ENCODE results near the gene IL20. TPM values are rescaled to one million over a fixed set of nuclear protein-coding genes. Genes with fewer than 3 reads are reported as not detected.

Gene IL20
- total RNA-seq, 1 donor from 2014 or later: not detected

DNA sequence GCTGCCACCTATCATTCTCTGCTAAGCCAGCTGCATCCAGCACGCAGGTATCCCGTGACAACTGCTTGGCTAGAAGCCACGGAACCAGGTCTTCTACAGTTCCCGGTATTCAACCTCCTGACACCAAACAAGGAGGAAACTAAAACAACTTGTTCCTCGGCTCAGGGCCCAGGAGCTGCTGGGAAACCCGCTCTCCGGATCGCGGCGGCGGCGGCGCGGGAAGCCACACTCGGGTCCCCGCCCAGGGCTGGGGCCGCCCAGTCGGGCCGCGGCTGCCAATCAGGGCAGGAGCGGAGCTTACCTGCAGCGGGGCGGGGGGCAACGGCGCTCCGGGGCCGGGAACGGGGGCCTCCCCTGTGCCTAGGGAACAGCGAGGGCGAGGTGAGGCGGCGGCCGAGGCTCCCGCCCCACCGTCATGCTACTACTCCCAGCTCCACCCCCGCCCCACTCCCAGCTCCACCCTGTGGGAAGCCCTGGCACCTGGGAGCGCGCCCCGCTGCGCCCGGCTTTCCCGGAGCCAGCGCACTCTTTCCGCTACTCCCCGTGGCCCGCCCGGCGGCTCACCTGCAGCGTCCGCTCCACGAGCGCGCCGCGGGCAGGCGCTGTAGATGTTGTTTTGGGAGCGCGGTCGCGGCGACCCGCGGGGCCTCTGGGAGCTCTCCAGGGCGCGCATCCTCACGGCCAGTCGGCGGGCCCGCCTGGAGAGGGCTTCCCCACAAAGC is 43.9 kb downstream of the IL20 start:
- H3K36me3 Mint-ChIP-seq (ENCODE audit: unreplicated experiment): no peaks in the 10 kb centered on the region
- TF ChIP-seq, protein P1, sequence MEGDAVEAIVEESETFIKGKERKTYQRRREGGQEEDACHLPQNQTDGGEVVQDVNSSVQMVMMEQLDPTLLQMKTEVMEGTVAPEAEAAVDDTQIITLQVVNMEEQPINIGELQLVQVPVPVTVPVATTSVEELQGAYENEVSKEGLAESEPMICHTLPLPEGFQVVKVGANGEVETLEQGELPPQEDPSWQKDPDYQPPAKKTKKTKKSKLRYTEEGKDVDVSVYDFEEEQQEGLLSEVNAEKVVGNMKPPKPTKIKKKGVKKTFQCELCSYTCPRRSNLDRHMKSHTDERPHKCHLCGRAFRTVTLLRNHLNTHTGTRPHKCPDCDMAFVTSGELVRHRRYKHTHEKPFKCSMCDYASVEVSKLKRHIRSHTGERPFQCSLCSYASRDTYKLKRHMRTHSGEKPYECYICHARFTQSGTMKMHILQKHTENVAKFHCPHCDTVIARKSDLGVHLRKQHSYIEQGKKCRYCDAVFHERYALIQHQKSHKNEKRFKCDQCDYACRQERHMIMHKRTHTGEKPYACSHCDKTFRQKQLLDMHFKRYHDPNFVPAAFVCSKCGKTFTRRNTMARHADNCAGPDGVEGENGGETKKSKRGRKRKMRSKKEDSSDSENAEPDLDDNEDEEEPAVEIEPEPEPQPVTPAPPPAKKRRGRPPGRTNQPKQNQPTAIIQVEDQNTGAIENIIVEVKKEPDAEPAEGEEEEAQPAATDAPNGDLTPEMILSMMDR (IDR thresholded peaks at IDR 0.05): no peak
- H3K27me3 Mint-ChIP-seq (ENCODE audit: unreplicated experiment): peaks cover 36% of the 10 kb centered on the region
- H3K4me1 Mint-ChIP-seq (ENCODE audit: unreplicated experiment): peaks cover 6% of the 10 kb centered on the region
- H3K9me3 Mint-ChIP-seq (ENCODE audit: unreplicated experiment): no peaks in the 10 kb centered on the region
- no peak overlapping the region for H3K27ac Mint-ChIP-seq (ENCODE audit: unreplicated experiment)
- DNase-seq (ENCODE audit: extremely low spot score, unreplicated experiment): no peak
- H3K4me3 Mint-ChIP-seq (ENCODE audit: unreplicated experiment): peak overlapping the region; percentile 58

DNA sequence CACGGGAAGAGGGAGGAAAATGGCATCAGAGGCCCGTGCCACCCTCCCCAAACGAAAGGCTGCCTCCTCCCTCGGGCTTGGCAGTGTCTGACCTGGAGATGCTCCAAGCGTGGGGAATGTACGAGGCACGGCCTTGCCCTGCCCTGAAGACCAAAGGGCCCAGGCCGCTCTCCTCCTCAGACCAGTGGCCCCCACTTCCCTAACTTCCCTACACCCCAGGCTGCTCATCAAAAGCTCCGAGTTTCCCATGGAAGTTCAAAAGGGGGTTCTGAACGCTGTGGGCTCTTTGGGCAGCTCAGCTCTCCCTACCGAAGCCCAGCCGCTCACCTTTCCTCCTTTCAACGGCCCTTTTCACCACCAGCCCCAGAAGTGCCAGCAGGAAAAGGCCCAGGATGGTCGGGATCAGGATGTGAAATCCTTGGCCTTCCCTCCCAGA is 44.5 kb downstream of the IL20 start:
- no peak for DNase-seq (ENCODE audit: extremely low spot score, unreplicated experiment)
- Mint-ChIP-seq H3K27me3 (ENCODE audit: unreplicated experiment) (peaks cover 41% of the 10 kb centered on the region), H3K9me3 (ENCODE audit: unreplicated experiment) (no peaks in the 10 kb centered on the region), H3K4me3 (ENCODE audit: unreplicated experiment) (peak overlapping the region; percentile 58), H3K4me1 (ENCODE audit: unreplicated experiment) (peaks cover 6% of the 10 kb centered on the region), H3K27ac (ENCODE audit: unreplicated experiment) (no peak overlapping the region), H3K36me3 (ENCODE audit: unreplicated experiment) (no peaks in the 10 kb centered on the region)
- TF ChIP-seq, protein P1 (IDR thresholded peaks at IDR 0.05): no peak

DNA sequence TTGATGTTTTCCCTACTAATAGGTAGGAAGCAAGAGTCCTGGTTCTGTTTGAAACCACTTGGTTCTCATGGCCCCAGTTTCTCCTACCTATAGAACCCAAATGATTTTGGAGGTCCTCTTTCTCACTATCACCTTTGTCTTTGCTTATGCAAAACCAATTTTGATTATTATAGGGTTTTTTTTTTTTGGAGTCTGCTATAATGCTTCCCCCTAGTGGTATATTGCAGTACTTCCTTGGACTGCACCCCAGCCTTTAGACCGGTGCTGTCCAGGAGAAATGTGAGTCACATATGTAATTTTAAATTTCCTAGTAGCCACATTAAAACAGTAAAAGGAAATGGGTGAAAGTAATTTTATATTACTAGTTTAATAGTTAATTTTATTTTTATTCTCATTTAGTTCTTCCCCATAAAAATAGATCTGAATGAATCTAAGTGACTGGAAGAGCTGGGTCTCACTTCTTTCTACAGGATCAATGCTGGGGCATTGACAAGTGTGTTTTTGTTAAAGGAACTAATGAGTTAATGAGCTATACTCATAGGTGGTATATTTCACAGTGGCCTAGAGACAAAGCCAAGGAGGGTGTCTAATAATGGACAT is 45.7 kb downstream of the IL20 start:
- Mint-ChIP-seq H3K9me3 (ENCODE audit: unreplicated experiment) (no peaks in the 10 kb centered on the region), H3K27ac (ENCODE audit: unreplicated experiment) (no peak overlapping the region), H3K4me1 (ENCODE audit: unreplicated experiment) (peaks cover 3% of the 10 kb centered on the region), H3K27me3 (ENCODE audit: unreplicated experiment) (peaks cover 53% of the 10 kb centered on the region), H3K4me3 (ENCODE audit: unreplicated experiment) (no peak overlapping the region), H3K36me3 (ENCODE audit: unreplicated experiment) (no peaks in the 10 kb centered on the region)
- no peak for DNase-seq (ENCODE audit: extremely low spot score, unreplicated experiment)
- TF ChIP-seq, protein P1 (IDR thresholded peaks at IDR 0.05): peak; percentile 87

DNA sequence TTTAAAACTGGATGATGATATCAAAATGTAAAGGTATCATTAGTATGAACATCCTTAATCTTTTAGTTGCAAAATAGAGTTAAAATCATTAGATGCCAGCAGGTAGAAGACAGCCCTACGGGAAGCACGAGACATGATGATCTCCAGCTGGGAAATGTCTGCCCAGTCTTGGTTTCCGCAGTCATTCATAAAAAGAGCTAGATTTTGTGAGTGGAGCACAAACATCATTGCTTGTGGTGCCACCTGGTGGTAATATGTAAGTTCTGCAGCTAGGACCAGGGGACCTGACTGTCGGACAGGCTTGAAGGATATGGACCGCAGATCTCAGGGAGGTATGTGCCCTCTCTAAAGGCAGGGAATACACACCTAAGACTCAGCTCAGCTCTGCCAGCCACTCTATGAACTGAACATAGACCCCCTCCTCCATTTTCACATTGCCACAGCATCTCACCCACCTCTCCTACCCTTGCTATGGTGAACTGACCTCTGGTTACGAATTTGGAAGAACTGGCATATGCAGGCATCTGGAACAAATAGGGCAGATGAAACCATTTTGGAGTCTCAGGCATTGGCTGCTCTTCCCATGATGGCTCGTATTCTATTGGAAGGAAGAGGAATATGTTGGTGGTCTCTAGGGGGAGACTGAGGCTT is 47.1 kb downstream of the IL20 start:
- Mint-ChIP-seq H3K9me3 (ENCODE audit: unreplicated experiment) (no peaks in the 10 kb centered on the region), H3K27me3 (ENCODE audit: unreplicated experiment) (peaks cover 57% of the 10 kb centered on the region), H3K4me3 (ENCODE audit: unreplicated experiment) (no peak overlapping the region), H3K27ac (ENCODE audit: unreplicated experiment) (no peak overlapping the region), H3K4me1 (ENCODE audit: unreplicated experiment) (peaks cover 3% of the 10 kb centered on the region), H3K36me3 (ENCODE audit: unreplicated experiment) (no peaks in the 10 kb centered on the region)
- DNase-seq (ENCODE audit: extremely low spot score, unreplicated experiment): peak; percentile 88
- TF ChIP-seq, protein P1 (IDR thresholded peaks at IDR 0.05): peak; percentile 84
